DND-41 (cell line): ENCODE measurements around the gene RHOT2.

Source experiments
- CTCF ChIP-seq: IDR thresholded peaks from 2 replicates; pipeline ENCODE4 v1.5.1; 2012; ENCODE audit warnings: borderline replicate concordance, low read length, moderate library complexity, mild to moderate bottlenecking; ENCODE audit not compliant: poor library complexity, severe bottlenecking; ENCODE audit errors: extremely low read depth
- EZH2 ChIP-seq: IDR thresholded peaks from 3 replicates; pipeline ENCODE4 v1.6.1; 2012; ENCODE audit warnings: borderline replicate concordance, low read depth, mild to moderate bottlenecking, moderate library complexity, low read length, inconsistent platforms; ENCODE audit not compliant: severe bottlenecking

GRCh38 chr16:646679-647172 lies 21.2 kb upstream of the RHOT2 start:
- TF ChIP-seq CTCF (no peak), EZH2 (no peak)
